H1 (cell line): ENCODE results near the gene DEAF1. TPM values are rescaled to one million over a fixed set of nuclear protein-coding genes. Genes with fewer than 3 reads are reported as not detected.

Source experiments
- CTCF ChIA-PET: fragments of 300-600 bp; sonication (Branson Sonifier 250); formaldehyde crosslinking; loops from one replicate; lab custom pipeline; 2021; ENCODE audit not compliant: partially characterized antibody; lab: Charles Lee
- POLR2A ChIA-PET: fragments of 300-600 bp; sonication (Branson Sonifier 250); formaldehyde crosslinking; loops from one replicate; lab custom pipeline; 2021; ENCODE audit warnings: inconsistent platforms; ENCODE audit not compliant: partially characterized antibody; lab: Charles Lee
- DNase-seq, 2 experiments: peaks; one replicate each; pipeline versions ENCODE4 v3.0.0 to v3.0.0-alpha.2; 2010 to 2022; ENCODE audit warnings: low spot score in 2 of 2, low read depth in 1 of 2, mixed read lengths in 1 of 2
- FAIRE-seq: peaks from 2 replicates; lab custom pipeline; 2011; peaks lifted over from hg19 to GRCh38; lab: Jason Lieb, UNC
- H2AFZ ChIP-seq: 2 replicates; pipeline ENCODE4 v1.8.1; 2012; ENCODE audit warnings: low read length, inconsistent platforms
- H2AK5ac ChIP-seq: 2 replicates; pipeline ENCODE4 v1.6.1; 2013; ENCODE audit warnings: low read depth, low read length
- H2BK120ac ChIP-seq: replicated peaks from 2 replicates; pipeline ENCODE3; 2013; ENCODE audit warnings: low read depth, low read length, inconsistent platforms
- H2BK12ac ChIP-seq: 2 replicates; pipeline ENCODE4 v1.6.1; 2013; ENCODE audit warnings: low read depth, low read length
- H2BK15ac ChIP-seq: 2 replicates; pipeline ENCODE4 v1.6.1; 2013; ENCODE audit warnings: low read length
- H2BK20ac ChIP-seq: 2 replicates; pipeline ENCODE4 v1.6.1; 2013; ENCODE audit warnings: low read length
- H2BK5ac ChIP-seq: 2 replicates; pipeline ENCODE4 v1.6.1; 2013; ENCODE audit warnings: low read depth, low read length
- H3K14ac ChIP-seq: 2 replicates; pipeline ENCODE4 v1.6.1; 2013; ENCODE audit warnings: inconsistent platforms; ENCODE audit not compliant: insufficient read length
- H3K18ac ChIP-seq: 2 replicates; pipeline ENCODE4 v1.6.1; 2013; ENCODE audit warnings: low read length; ENCODE audit errors: extremely low read depth
- H3K23ac ChIP-seq: 2 replicates; pipeline ENCODE4 v1.6.1; 2013; ENCODE audit warnings: inconsistent platforms; ENCODE audit not compliant: insufficient read length
- H3K23me2 ChIP-seq: 2 replicates; pipeline ENCODE4 v1.6.1; 2013; ENCODE audit warnings: low read depth, low read length
- H3K27ac ChIP-seq: 2 replicates; pipeline ENCODE4 v1.6.1; 2011; ENCODE audit warnings: low read depth, low read length, inconsistent platforms
- H3K27me3 ChIP-seq, 4 experiments: replicated peaks in 1 of 4; 1 replicate in 1 of 4; 2 replicates in 3 of 4; pipeline versions ENCODE4 v1.6.1 to v1.8.1; 2011 to 2013; ENCODE audit warnings: low read length in 3 of 4, mild to moderate bottlenecking in 3 of 4, inconsistent platforms in 2 of 4, mixed read lengths in 2 of 4, moderate library complexity in 1 of 4; ENCODE audit not compliant: control insufficient read depth in 3 of 4, insufficient read depth in 3 of 4; ENCODE audit errors: extremely low read depth in 1 of 4
- H3K36me3 ChIP-seq, 4 experiments: 2 replicates each; pipeline versions ENCODE4 v1.6.1 to v1.8.1; 2011 to 2013; ENCODE audit warnings: mild to moderate bottlenecking in 4 of 4, low read length in 3 of 4, moderate library complexity in 2 of 4, control low read depth in 1 of 4, inconsistent platforms in 1 of 4; ENCODE audit not compliant: insufficient read depth in 4 of 4, control insufficient read depth in 2 of 4
- H3K4ac ChIP-seq: replicated peaks from 2 replicates; pipeline ENCODE3; 2013; ENCODE audit warnings: low read length, low read depth, mixed read lengths, inconsistent platforms; ENCODE audit not compliant: insufficient read length
- H3K4me1 ChIP-seq, 4 experiments: replicated peaks in 1 of 4; 1 replicate in 1 of 4; 2 replicates in 3 of 4; pipeline versions ENCODE4 v1.6.1 to v1.8.1; 2011 to 2013; ENCODE audit warnings: low read length in 3 of 4, inconsistent platforms in 2 of 4, mixed read lengths in 1 of 4; ENCODE audit not compliant: insufficient read depth in 4 of 4, control insufficient read depth in 3 of 4
- H3K4me2 ChIP-seq, 2 experiments: 2 replicates each; pipeline versions ENCODE4 v1.6.1 to v1.8.1; 2011 to 2013; ENCODE audit warnings: low read depth in 2 of 2, low read length in 2 of 2, control low read depth in 1 of 2, inconsistent platforms in 1 of 2, mild to moderate bottlenecking in 1 of 2; ENCODE audit not compliant: insufficient read depth in 1 of 2
- H3K4me3 ChIP-seq, 4 experiments: fragments of 200-600, 300-600 bp in 1 of 4; sonication (generic), shearing (Covaris generic), sonication (Bioruptor Twin) in 1 of 4; 2 replicates each; pipeline versions ENCODE4 v1.5.1 to v1.8.1; 2011 to 2016; ENCODE audit warnings: low read length in 4 of 4, low read depth in 3 of 4, control low read depth in 2 of 4, inconsistent platforms in 2 of 4, mild to moderate bottlenecking in 2 of 4, mixed read lengths in 1 of 4, moderate library complexity in 1 of 4; ENCODE audit not compliant: insufficient read depth in 2 of 4; ENCODE audit errors: extremely low read depth in 1 of 4
- H3K56ac ChIP-seq: replicated peaks from 2 replicates; pipeline ENCODE3; 2013; ENCODE audit warnings: low read depth, mild to moderate bottlenecking, mixed read lengths, low read length, inconsistent platforms; ENCODE audit not compliant: insufficient read length
- H3K79me1 ChIP-seq: 2 replicates; pipeline ENCODE4 v1.6.1; 2013; ENCODE audit warnings: low read depth, low read length, control low read depth
- H3K79me2 ChIP-seq, 2 experiments: 2 replicates each; pipeline versions ENCODE4 v1.6.1 to v1.8.1; 2012 to 2013; ENCODE audit warnings: low read length in 2 of 2, mild to moderate bottlenecking in 2 of 2, inconsistent platforms in 1 of 2; ENCODE audit not compliant: insufficient read depth in 2 of 2, control insufficient read depth in 1 of 2
- H3K9ac ChIP-seq, 4 experiments: replicated peaks in 1 of 4; 1 replicate in 1 of 4; 2 replicates in 3 of 4; pipeline versions ENCODE4 v1.6.1 to v1.8.1; 2011 to 2013; ENCODE audit warnings: low read depth in 3 of 4, low read length in 3 of 4, control low read depth in 2 of 4, mild to moderate bottlenecking in 2 of 4, moderate library complexity in 2 of 4, inconsistent platforms in 1 of 4; ENCODE audit errors: extremely low read depth in 1 of 4
- H3K9me3 ChIP-seq, 2 experiments: 2 replicates each; pipeline versions ENCODE4 v1.6.1 to v1.8.1; 2012 to 2013; ENCODE audit warnings: mild to moderate bottlenecking in 2 of 2, moderate library complexity in 2 of 2, control low read depth in 1 of 2, inconsistent platforms in 1 of 2, low read depth in 1 of 2, low read length in 1 of 2, mixed read lengths in 1 of 2; ENCODE audit not compliant: insufficient read depth in 2 of 2
- H4K20me1 ChIP-seq, 2 experiments: replicated peaks in 1 of 2; 2 replicates each; pipeline versions ENCODE3 to v1.8.1; 2011 to 2013; ENCODE audit warnings: inconsistent platforms in 2 of 2, low read length in 2 of 2, mild to moderate bottlenecking in 1 of 2; ENCODE audit not compliant: insufficient read depth in 2 of 2, control insufficient read depth in 1 of 2
- H4K5ac ChIP-seq: 2 replicates; pipeline ENCODE4 v1.6.1; 2013; ENCODE audit warnings: low read length, low read depth, mixed read lengths, inconsistent platforms; ENCODE audit not compliant: insufficient read length
- H4K8ac ChIP-seq: 2 replicates; pipeline ENCODE4 v1.8.0; 2013; ENCODE audit warnings: mild to moderate bottlenecking, moderate library complexity, low read length, inconsistent platforms; ENCODE audit not compliant: insufficient read depth; ENCODE audit errors: extremely low read depth
- H4K91ac ChIP-seq: replicated peaks from 2 replicates; pipeline ENCODE3; 2013; ENCODE audit warnings: low read length, mixed read lengths, inconsistent platforms; ENCODE audit not compliant: insufficient read length
- EGR1 ChIP-seq: IDR thresholded peaks from 2 replicates; pipeline ENCODE4 v1.6.1; 2011; ENCODE audit warnings: low read depth, low read length, borderline replicate concordance
- GTF2F1 ChIP-seq: IDR thresholded peaks from 2 replicates; pipeline ENCODE4 v1.6.1; 2012; ENCODE audit warnings: low read depth, low read length, improper control_type of control experiment, borderline replicate concordance
- JUN ChIP-seq: IDR thresholded peaks from 2 replicates; pipeline ENCODE4 v1.6.1; 2011; ENCODE audit warnings: low read depth, mild to moderate bottlenecking, improper control_type of control experiment, low read length
- MAFK ChIP-seq: IDR thresholded peaks from 2 replicates; pipeline ENCODE4 v1.6.1; 2012; ENCODE audit warnings: low read depth, mild to moderate bottlenecking, improper control_type of control experiment, low read length
- NANOG ChIP-seq: IDR thresholded peaks from 2 replicates; pipeline ENCODE4 v1.6.1; 2011; ENCODE audit warnings: low read length, low read depth, mild to moderate bottlenecking, inconsistent platforms; ENCODE audit not compliant: insufficient read depth, poor library complexity, severe bottlenecking
- NRF1 ChIP-seq: IDR thresholded peaks from 2 replicates; pipeline ENCODE4 v1.6.1; 2011; ENCODE audit warnings: mild to moderate bottlenecking, low read depth, low read length, improper control_type of control experiment
- POLR2AphosphoS5 ChIP-seq: IDR thresholded peaks from 2 replicates; pipeline ENCODE4 v1.6.1; 2011; ENCODE audit warnings: low read depth, low read length
- RXRA ChIP-seq: IDR thresholded peaks from 2 replicates; pipeline ENCODE4 v1.6.1; 2011; ENCODE audit warnings: low read depth, mild to moderate bottlenecking, low read length, moderate library complexity; ENCODE audit not compliant: insufficient read depth
- SP4 ChIP-seq: IDR thresholded peaks from 2 replicates; pipeline ENCODE4 v1.6.1; 2012; ENCODE audit warnings: low read length, inconsistent platforms
- TBP ChIP-seq: IDR thresholded peaks from 2 replicates; pipeline ENCODE4 v1.6.1; 2011; ENCODE audit warnings: low read depth, low read length, improper control_type of control experiment
- TEAD4 ChIP-seq: IDR thresholded peaks from 2 replicates; pipeline ENCODE4 v1.6.1; 2012; ENCODE audit warnings: low read depth, low read length, inconsistent platforms, mixed read lengths
- YY1 ChIP-seq: IDR thresholded peaks from 2 replicates; pipeline ENCODE4 v1.6.1; 2011; ENCODE audit warnings: low read depth, mild to moderate bottlenecking, low read length
- ZNF274 ChIP-seq: IDR thresholded peaks from 2 replicates; pipeline ENCODE4 v1.7.0; 2012; ENCODE audit warnings: low read length, borderline replicate concordance; ENCODE audit errors: extremely low read depth
- WGBS, 2 experiments: shearing (Covaris generic) in 1 of 2; methylation state at CpG; one replicate each; pipeline versions ENCODE4 v1.1.6 to v1.1.7; 2013 to 2015; ENCODE audit warnings: low lambda C conversion rate in 2 of 2, mixed read lengths in 2 of 2, inconsistent platforms in 1 of 2, low coverage in 1 of 2, missing lambda C conversion rate in 1 of 2; ENCODE audit not compliant: insufficient replicate concordance in 2 of 2, insufficient coverage in 1 of 2, insufficient read length in 1 of 2; ENCODE audit errors: extremely low coverage in 1 of 2, missing lambda C conversion rate in 1 of 2; 5-methylcytosine and 5-hydroxymethylcytosine counted together
- polyA plus RNA-seq, 7 experiments: library from polyadenylated mRNA; depleted of rRNA in 3 of 7; stranded (reverse) in 5 of 7; unstranded in 2 of 7; fragments of >200 nt in 5 of 7; fragments of 200-250 nt in 2 of 7; gene quantifications; 1 replicate in 5 of 7; 2 replicates in 1 of 7; 4 replicates in 1 of 7; pipeline versions ENCODE4 v1.2.1 to v1.2.3, GENCODE V29; 2011 to 2013; ENCODE audit warnings: missing spikeins in 2 of 7, mixed read lengths in 2 of 7
- total RNA-seq: library from RNA; stranded (reverse); fragmentation: NEBNext Ultra II Directional; extraction: Animal tissue kit (Norgen Biotek cat#: 25700); gene quantifications from 2 replicates; pipeline ENCODE4 v1.2.1, GENCODE V29; 2021

DEAF1 gene
- total and polyA plus RNA-seq, 2 of the 8 experiments (the other 6 are each of a cell fraction or from before 2014, with no cell fraction given): 47.3 to 58.4 TPM

DNA sequence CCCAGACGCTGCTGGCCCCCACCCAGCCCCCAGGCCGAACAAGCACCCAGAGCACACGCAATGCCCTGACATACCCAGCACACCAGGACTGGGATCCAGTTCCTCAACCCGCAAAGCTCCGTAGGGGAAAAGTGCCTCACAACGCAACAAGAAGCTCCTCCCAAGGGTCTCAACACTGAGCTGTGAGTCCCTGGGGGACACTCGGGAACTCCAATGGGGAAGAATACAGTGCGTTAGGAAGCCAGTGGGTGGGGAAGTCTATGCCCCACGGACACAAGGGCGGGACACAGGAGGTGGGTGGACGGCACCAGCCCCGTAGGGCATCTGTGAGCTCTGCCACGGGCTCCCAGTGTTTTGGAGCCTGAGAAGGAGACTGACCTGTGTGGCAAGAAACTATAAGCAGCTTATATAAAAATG lies 1.6 kb downstream of the DEAF1 start:
- H2BK12ac ChIP-seq: peak overlapping the region; percentile 27; the same call in 1 of the 2 replicates
- H3K18ac ChIP-seq: no peak overlapping the region
- H4K91ac ChIP-seq: no peak overlapping the region
- H3K23ac ChIP-seq: no peak overlapping the region
- no peak overlapping the region; the same call in 1 of the 2 replicates for H4K8ac ChIP-seq
- H2BK15ac ChIP-seq: no peak overlapping the region
- H3K79me1 ChIP-seq: peaks cover 12% of the 10 kb centered on the region; the same call in 1 of the 2 replicates
- no peak overlapping the region for H4K5ac ChIP-seq
- no peak overlapping the region for H2AFZ ChIP-seq
- no peak overlapping the region for H3K4ac ChIP-seq
- H4K20me1 ChIP-seq: peaks cover 10 to 12% of the 10 kb centered on the region in 2 experiments
- no peak for DNase-seq
- POLR2A ChIA-PET: interaction anchor here (0.8 to 2.0 kb wide), 9 partner anchors 11 to 83 kb away, joined by 3 to 7 read pairs (median 3); partner anchors contain the start of gene TALDO1
- CTCF ChIA-PET: interaction anchor here (0.7 to 1.7 kb wide), 7 partner anchors 27 to 121 kb away, joined by 3 to 8 read pairs (median 3); no protein-coding TSS in a partner anchor
- TF ChIP-seq JUN: no peak
- no peak for TF ChIP-seq NRF1
- TF ChIP-seq EGR1: no peak
- no peak for TF ChIP-seq SP4
- TF ChIP-seq MAFK: no peak
- no peak for TF ChIP-seq RXRA
- TF ChIP-seq POLR2AphosphoS5: no peak
- no peak for TF ChIP-seq ZNF274
- no peak for TF ChIP-seq YY1
- TF ChIP-seq NANOG: no peak
- TF ChIP-seq TEAD4: no peak
- TF ChIP-seq TBP: no peak
- TF ChIP-seq GTF2F1: no peak
- H2AK5ac ChIP-seq: peak overlapping the region; percentile 39; the same call in 1 of the 2 replicates
- no peak overlapping the region for H3K56ac ChIP-seq
- H3K4me2 ChIP-seq: peak overlapping the region; percentile 33 to 48; a peak in 2 of 4 replicates
- H3K4me3 ChIP-seq: peak overlapping the region in 1 of 4 experiments; percentile 92; a peak in 2 of 8 replicates
- WGBS, 2 experiments: 92% methylated on average over 12 of the region's 13 CpGs; no CpG with 5 or more reads in 1 of the 2 experiments
- peaks cover 2 to 13% (median 5%) of the 10 kb centered on the region in 4 experiments; a peak in 6 of 8 replicates for H3K36me3 ChIP-seq
- H3K27me3 ChIP-seq: no peaks in the 10 kb centered on the region
- no peak for FAIRE-seq
- peaks cover 7% of the 10 kb centered on the region; the same call in 1 of the 2 replicates for H3K23me2 ChIP-seq
- H2BK5ac ChIP-seq: no peak overlapping the region
- H2BK120ac ChIP-seq: no peak overlapping the region
- H3K4me1 ChIP-seq: peaks cover 0 to 28% (median 9%) of the 10 kb centered on the region in 4 experiments; a peak in 6 of 7 replicates
- no peak overlapping the region for H2BK20ac ChIP-seq
- H3K14ac ChIP-seq: no peak overlapping the region
- peaks cover 0 to 2% of the 10 kb centered on the region in 2 experiments; a peak in 1 of 4 replicates for H3K9me3 ChIP-seq
- H3K27ac ChIP-seq: no peak overlapping the region
- no peak overlapping the region for H3K9ac ChIP-seq
- peaks cover 5 to 33% of the 10 kb centered on the region in 2 experiments; a peak in 3 of 4 replicates for H3K79me2 ChIP-seq
